IPS-15b (cell line): ENCODE measurements around the gene MAN2B2.

ENCODE experiments used
- H3K27me3 ChIP-seq: one replicate; pipeline ENCODE4 v1.6.1; 2013; ENCODE audit warnings: low read length; ENCODE audit not compliant: control insufficient read depth, insufficient read depth
- H3K36me3 ChIP-seq: one replicate; pipeline ENCODE4 v1.6.1; 2013; ENCODE audit warnings: low read length; ENCODE audit not compliant: control insufficient read depth, insufficient read depth
- H3K4me1 ChIP-seq: one replicate; pipeline ENCODE4 v1.6.1; 2013; ENCODE audit warnings: mild to moderate bottlenecking, low read length; ENCODE audit not compliant: control insufficient read depth, insufficient read depth
- H3K4me3 ChIP-seq: one replicate; pipeline ENCODE4 v1.5.1; 2013; ENCODE audit warnings: low read depth, low read length
- H3K9ac ChIP-seq: one replicate; pipeline ENCODE4 v1.6.1; 2013; ENCODE audit warnings: low read depth, mild to moderate bottlenecking, low read length
- H3K9me3 ChIP-seq: one replicate; pipeline ENCODE4 v1.6.1; 2013; ENCODE audit warnings: mild to moderate bottlenecking, low read length; ENCODE audit not compliant: control insufficient read depth, insufficient read depth

Gene MAN2B2

DNA sequence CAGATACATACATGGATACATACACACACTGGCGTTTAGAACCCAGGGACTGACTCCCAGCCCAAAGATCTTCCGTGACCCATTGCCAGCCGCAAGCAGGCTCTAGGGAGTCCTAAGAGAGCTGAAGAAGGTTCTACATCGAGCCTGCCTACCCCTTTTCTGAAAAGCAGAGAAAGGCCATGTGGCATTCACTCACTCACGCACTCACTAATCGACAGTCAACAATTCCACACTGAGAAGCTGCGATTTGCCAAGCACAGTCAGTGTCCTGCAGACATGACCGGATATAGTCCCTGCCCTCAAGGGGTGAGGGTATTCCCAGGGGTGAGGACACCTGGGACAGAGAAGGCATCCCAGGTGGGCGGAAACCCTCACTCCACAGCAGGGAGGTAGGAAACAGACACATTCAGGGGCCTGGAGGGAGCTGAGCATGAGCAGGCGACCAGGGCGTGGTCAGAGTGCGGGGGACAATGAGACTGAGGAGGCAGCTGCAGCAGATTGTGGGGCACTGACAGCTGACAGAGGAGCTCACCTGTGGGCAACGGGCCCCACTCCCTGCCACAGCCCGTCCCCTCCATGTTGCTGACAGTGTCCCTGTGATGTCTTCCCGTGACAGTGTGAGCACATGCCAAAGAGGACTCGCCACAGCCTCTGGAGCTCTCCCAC is 13.2 kb upstream of the MAN2B2 start:
- no peak overlapping the region for H3K9ac ChIP-seq
- H3K9me3 ChIP-seq, result no peaks in the 10 kb centered on the region
- H3K27me3 ChIP-seq, result peaks cover 86% of the 10 kb centered on the region
- H3K36me3 ChIP-seq, result no peaks in the 10 kb centered on the region
- H3K4me1 ChIP-seq, result peaks cover 3% of the 10 kb centered on the region
- no peak overlapping the region for H3K4me3 ChIP-seq

DNA sequence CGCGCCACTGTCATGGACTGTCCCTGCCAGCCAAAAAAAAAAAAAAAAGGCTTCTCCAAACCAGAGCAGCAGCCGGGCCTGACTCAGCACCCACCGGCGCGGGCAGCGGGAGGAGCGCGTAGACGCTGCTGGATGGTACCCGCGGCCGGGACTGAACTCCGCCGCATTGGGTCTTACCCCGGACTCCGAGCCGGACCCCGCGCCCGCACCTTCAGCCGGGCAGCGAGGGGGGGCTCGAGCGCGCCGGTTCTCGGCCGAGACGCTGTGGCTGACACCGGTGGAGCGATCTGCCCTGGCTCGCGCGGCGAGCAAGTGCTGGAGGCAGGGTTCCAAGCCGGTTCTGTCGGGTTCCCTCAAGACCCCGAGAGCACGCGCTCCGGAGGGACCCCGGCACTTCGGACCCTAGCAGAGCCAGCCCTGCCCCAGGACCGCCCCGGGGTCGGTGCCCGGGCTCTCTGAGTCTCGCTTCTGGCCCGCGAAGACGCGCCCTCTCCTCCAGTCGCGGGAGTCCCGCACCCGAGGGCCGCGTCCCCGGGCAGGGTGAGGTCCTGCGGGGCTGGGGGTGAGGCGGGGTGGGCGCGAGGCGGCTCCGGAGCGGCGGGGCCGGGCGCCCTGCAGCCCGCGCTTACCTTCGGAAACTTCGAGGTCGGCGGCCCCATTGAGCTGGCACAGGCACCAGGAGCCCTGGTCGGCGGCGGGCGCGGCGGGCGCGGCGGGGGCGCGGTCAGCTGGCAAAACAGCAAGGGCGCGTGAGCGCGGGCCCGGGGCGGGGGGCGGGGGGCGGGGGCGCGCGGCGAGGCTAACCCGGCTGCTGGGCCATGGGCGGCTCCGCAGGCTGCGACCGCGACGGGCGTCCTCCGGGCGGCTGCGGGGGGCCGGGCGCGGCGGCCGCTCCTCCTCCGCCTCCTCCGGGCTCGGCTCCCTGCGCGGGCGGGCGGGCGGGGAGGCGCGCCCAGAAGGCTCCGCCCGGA is 11.8 kb upstream of the MAN2B2 start:
- Histone ChIP-seq H3K36me3 (no peaks in the 10 kb centered on the region), H3K27me3 (peaks cover 78% of the 10 kb centered on the region), H3K9ac (no peak overlapping the region), H3K4me1 (peaks cover 3% of the 10 kb centered on the region), H3K9me3 (no peaks in the 10 kb centered on the region), H3K4me3 (peak overlapping the region; percentile 49)

DNA sequence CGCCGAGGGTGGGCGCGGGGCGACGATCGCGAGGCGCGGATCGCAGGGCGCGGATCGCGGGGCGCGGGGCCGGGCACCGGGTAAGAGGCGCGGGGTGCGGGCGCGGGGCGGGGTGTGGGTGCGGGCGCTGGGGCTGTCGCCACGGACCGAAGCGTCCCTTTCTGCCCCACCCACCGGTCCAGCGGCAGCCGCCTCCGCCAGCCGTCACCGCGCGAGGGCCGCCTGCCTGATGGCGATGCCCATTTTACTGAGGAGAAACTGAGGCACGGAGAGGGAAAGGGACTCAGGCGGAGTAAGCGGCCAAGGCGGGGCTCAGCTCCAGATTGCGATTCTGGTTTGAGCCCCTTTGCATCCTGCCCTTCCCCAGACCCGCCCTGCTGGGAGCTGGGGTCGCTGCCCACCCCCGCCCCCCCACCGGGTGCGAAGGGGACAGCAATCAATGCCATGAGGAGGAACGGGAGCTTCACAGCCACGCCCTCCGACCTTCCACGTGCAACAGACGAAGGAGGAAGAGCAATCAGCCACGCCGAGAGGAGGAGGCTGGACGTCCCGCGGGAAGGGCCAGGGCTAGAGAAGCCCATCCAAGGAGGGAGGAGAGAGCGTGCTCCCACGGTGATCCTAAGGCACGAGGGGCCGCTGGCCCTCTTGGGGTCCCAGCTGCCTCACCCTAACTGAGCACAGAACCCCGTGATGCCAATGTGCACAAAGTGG is 10.9 kb upstream of the MAN2B2 start:
- Histone ChIP-seq H3K9ac (no peak overlapping the region), H3K4me3 (peak overlapping the region; percentile 35), H3K4me1 (peaks cover 3% of the 10 kb centered on the region), H3K27me3 (peaks cover 75% of the 10 kb centered on the region), H3K9me3 (no peaks in the 10 kb centered on the region), H3K36me3 (no peaks in the 10 kb centered on the region)

DNA sequence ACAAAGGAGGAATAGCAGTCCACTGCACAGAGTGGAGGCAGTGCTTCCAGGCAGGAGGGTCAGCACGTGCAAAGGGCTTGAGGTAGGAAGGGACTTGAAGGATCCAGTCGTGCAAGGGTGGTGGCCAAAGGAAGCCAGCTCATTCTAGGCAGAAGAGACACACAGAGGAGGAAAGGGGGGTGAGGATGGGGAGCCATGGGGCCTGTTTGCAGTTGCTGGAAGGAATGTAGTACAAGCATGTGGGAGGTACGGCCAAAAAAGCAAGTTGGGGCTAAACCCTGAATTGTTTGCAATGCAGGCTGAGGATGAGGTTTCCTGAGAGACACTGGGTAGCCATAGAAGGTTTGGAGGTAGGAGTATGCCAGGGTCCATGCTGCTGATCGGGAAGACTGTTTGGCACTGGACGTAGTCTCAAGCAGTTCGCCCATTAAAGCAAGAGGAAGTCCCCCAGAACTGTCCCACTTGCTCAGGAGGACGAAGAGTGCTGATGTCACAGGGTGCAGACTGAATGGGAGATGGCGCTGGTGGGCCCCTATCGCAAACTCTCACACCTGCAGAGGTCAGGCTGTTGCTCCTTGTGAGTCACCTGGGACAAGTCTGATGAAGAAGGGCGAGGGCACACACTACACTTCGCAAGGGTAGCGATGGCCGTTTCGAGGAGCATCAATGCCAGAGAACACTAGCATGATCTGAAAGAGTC is 9.1 kb upstream of the MAN2B2 start:
- peaks cover 58% of the 10 kb centered on the region for H3K27me3 ChIP-seq
- H3K9me3 ChIP-seq, result no peaks in the 10 kb centered on the region
- H3K4me3 ChIP-seq, result no peak overlapping the region
- no peak overlapping the region for H3K9ac ChIP-seq
- H3K4me1 ChIP-seq, result peaks cover 3% of the 10 kb centered on the region
- no peaks in the 10 kb centered on the region for H3K36me3 ChIP-seq

DNA sequence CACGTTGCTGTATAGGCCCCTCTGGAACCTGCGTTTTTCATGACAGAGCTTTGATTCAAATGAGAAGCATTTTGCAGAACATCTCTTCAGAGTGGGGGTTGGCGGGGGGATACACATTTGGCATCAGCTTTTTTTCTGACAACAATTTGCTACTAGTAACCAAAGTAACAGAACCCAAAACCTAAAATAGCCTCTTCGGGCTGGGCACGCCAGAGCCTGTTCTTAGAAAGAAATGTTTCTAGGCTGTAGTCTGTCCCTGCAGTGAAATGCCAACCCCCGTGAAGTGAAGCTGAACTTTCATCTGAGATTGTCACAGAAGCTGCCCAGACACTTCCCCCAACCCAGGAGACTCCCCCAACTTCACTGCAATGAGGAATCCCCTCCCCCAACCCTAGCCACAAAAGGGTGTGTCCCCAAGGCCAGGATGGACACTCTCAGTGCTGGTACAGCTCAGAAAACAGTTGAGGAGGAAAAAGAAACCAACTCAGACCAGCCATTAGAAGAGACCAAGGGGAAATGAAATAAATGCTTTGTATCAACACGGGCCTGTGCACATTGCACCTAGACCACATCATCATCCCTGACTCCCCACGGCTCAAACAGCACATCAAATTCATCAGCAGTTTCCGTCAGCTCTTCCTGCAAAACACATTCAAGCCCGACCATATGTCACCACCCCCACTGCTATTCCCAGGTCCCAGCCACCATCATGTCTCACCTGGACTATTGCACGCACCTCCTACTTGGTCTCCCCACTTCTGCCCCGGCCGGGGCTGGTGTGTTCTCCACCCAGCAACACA is 8.4 kb upstream of the MAN2B2 start:
- Histone ChIP-seq H3K36me3 (no peaks in the 10 kb centered on the region), H3K9ac (no peak overlapping the region)

DNA sequence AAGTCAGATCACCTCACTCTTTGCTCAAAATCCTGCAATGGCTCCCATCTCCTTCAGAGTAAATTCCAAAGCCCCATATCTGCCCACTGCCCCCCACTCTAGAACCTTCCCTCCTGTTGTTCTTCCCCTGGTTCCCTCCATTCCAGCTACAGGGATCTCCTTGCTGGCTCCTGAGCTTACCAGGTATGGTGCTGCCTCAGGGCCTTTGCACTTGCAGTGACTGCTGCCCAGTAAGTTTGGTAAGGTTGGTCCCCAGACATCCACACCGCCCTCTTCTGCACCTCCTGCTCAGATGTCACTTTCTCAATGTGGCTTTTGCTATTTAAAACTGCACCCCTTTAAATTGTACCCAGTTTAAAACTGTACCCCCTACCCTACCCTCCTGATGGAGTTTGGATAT is 7.8 kb upstream of the MAN2B2 start:
- Histone ChIP-seq H3K4me3 (no peak overlapping the region), H3K9me3 (no peaks in the 10 kb centered on the region), H3K27me3 (peaks cover 52% of the 10 kb centered on the region), H3K9ac (no peak overlapping the region), H3K36me3 (no peaks in the 10 kb centered on the region), H3K4me1 (no peaks in the 10 kb centered on the region)

More for the DNA sequence above, 8.4 kb upstream of the MAN2B2 start:
- peaks cover 58% of the 10 kb centered on the region for H3K27me3 ChIP-seq
- no peak overlapping the region for H3K4me3 ChIP-seq
- peaks cover 3% of the 10 kb centered on the region for H3K4me1 ChIP-seq
- H3K9me3 ChIP-seq, result no peaks in the 10 kb centered on the region

DNA sequence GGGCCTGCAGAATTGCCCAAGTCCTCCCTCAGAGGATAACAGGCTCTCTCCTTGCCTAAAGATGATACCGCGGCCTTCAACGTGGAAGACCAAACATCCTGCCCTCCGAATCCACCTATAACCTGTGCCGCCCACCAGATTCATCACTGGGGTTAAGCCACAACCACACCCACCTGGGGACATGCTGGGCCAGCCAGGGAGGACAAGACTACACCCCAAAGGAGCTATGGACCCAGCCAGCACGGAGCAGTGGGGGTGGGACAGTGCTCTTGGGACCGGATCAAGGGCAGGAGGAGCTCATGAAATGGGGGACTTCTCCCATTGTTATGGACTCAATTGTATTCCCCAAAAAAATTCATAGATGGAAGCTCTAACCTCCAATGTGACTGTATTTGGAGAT is 6.8 kb upstream of the MAN2B2 start:
- Histone ChIP-seq H3K9me3 (no peaks in the 10 kb centered on the region), H3K27me3 (peaks cover 47% of the 10 kb centered on the region), H3K36me3 (no peaks in the 10 kb centered on the region), H3K4me3 (no peak overlapping the region), H3K9ac (no peak overlapping the region), H3K4me1 (no peaks in the 10 kb centered on the region)

DNA sequence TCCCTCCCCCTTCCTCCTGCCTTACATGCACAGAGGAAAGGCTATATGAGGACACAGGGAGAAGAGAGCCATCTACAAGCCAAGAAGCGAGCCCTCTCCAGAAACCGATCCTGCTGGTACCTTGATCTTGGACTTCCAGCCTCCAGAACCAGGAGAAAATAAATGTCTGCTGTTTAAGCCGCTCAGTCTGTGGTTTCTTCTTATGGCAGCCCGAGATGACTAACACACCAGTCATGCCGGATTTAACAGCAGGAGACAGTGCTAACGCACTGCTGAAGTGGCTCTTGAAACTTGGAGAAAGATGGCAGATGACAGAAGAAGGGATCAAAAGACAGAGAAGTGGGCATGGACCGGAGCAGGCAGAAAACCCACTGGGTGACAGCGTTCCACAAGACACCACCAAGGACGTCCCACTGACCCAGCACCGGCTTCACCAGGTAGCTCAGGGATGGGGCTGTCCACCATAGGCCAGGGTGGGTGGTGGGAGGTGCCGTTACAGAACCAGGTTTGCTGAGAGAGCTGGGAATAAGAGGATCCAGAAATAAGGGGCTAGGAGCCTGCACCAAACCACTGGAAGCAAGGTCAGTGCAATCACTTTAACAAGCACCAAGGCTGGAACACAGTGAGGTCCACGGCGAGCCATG is 6.2 kb upstream of the MAN2B2 start:
- no peaks in the 10 kb centered on the region for H3K36me3 ChIP-seq
- no peaks in the 10 kb centered on the region for H3K4me1 ChIP-seq
- no peaks in the 10 kb centered on the region for H3K9me3 ChIP-seq
- no peak overlapping the region for H3K9ac ChIP-seq
- peaks cover 52% of the 10 kb centered on the region for H3K27me3 ChIP-seq
- H3K4me3 ChIP-seq, result no peak overlapping the region

DNA sequence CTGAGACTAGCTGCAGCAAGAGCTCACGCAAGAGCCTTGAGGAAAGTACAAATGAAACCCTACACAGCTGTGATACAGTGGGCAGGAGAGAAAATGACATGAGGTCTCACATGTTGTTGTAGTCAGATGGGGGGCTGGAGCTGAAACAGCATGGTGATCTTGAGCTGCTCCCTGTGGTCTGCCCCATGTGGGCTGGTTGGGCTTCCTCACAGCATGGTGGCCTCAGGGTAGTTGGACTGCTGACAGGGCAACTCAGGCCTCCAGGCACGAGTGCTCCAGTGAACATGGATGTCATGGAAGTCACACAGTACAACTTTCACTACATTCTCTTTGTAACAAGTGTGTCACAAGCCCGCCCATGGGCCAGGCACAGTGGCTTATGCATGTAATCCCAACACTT is 3.4 kb upstream of the MAN2B2 start:
- no peaks in the 10 kb centered on the region for H3K4me1 ChIP-seq
- H3K4me3 ChIP-seq, result no peak overlapping the region
- no peaks in the 10 kb centered on the region for H3K9me3 ChIP-seq
- H3K27me3 ChIP-seq, result peaks cover 30% of the 10 kb centered on the region
- no peaks in the 10 kb centered on the region for H3K36me3 ChIP-seq
- H3K9ac ChIP-seq, result no peak overlapping the region

DNA sequence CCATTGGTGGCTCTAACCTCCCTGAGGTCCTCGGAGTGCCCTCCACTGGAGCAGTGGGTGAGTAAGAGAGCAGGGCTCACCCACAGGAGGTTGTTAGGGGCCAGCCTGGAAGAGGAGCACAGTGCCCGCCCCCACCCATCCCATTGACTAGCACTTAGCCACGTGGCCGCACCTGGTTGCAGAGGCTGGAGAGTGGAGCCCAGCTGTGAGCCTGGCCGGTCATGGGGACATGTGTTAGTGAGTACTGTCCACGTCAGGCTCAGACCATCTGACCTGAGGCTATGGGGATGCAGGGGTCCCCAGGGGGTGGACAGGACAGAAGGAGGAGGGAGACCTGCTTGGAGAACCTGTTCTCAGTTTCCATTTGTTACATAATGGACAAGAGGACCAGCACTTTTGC is 1.4 kb upstream of the MAN2B2 start:
- peaks cover 24% of the 10 kb centered on the region for H3K27me3 ChIP-seq

More for the DNA sequence above, 1.4 kb upstream of the MAN2B2 start:
- Histone ChIP-seq H3K9me3 (no peaks in the 10 kb centered on the region), H3K4me1 (no peaks in the 10 kb centered on the region), H3K36me3 (no peaks in the 10 kb centered on the region), H3K9ac (no peak overlapping the region), H3K4me3 (no peak overlapping the region)
